ENCODE results near the gene NCAPD3. TPM values are rescaled to one million over a fixed set of nuclear protein-coding genes. Genes with fewer than 3 reads are reported as not detected.

Gene NCAPD3
- total and polyA plus RNA-seq, 2 of the 13 experiments (the other 11 are each of a cell fraction or from before 2014, with no cell fraction given), result 20.7 to 25.6 TPM

DNA sequence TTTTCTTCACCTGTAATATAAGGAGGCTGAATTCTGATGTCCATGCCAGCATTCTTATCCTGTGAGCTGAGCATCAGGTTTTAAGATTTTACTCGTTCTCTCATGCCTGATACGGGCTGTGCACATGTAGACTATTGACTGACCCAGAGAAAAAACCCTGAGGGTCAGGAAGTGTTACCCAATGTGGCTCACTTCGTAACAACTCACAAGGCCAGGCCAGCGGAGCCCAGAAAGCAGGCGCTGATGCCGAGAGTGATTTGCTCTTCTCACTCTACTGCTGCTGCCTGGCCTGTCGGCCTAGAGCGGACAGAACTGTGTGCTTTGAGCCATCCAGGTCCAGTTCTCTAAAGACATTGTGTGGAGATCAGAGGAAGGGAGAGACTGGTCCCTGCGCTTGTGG, 18.6 kb upstream of the NCAPD3 start (continued):
- no peak for TF ChIP-seq MLX (CRISPR knock-in tag; IDR thresholded peaks at IDR 0.05)
- no peak for TF ChIP-seq PAWR (CRISPR knock-in tag; IDR thresholded peaks at IDR 0.05; ENCODE audit: borderline replicate concordance)

DNA sequence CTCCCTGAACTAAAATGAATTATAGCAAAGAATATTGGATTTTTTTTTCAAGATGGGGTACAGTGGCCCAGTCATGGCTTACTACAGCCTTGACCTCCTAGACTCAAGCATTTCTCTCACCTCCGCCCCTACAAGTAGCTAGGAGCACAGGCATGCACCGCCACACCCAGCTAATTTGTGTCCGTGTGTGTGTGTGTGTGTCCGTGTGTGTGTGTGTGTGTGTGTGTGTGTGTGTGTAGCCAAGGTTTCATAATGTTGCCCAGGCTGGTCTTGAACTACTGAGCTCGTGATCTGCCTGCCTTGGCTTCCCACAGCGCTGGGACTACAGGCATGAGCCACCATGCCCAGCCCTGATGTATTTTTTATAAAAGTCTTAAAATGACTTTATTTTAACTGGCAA, 16.8 kb upstream of the NCAPD3 start:
- no peak for FAIRE-seq
- Histone ChIP-seq H3K9me3 (ENCODE audit: low read length) (no peaks in the 10 kb centered on the region), H3K4me3 (replicated peaks in 1 of 3; ENCODE audit: insufficient read depth in 1 of 3, low read depth in 2 of 3, low read length in 3 of 3) (no peak overlapping the region), H2AFZ (ENCODE audit: low read length) (no peak overlapping the region), H3K4me2 (ENCODE audit: low read depth, low read length) (no peak overlapping the region), H3K9ac (ENCODE audit: insufficient read depth, low read depth, low read length) (no peak overlapping the region), H4K20me1 (ENCODE audit: insufficient read depth, low read length) (no peaks in the 10 kb centered on the region; the same call in 1 of the 2 replicates), H3K27ac (ENCODE audit: extremely low read length, insufficient read depth, low read length) (no peak overlapping the region), H3K27me3 (ENCODE audit: control insufficient read depth in 1 of 2, insufficient read depth in 2 of 2, low read length in 2 of 2) (no peaks in the 10 kb centered on the region), H3K4me1 (ENCODE audit: insufficient read depth, low read length) (peaks cover 4% of the 10 kb centered on the region), H3K36me3 (replicated peaks in 1 of 2; ENCODE audit: control insufficient read depth in 1 of 2, insufficient read depth in 2 of 2, low read length in 2 of 2) (peaks cover 6 to 13% of the 10 kb centered on the region in 2 experiments; a peak in 3 of 5 replicates), H3K79me2 (ENCODE audit: insufficient read depth, low read length) (no peaks in the 10 kb centered on the region)
- DNase-seq (ENCODE audit: low spot score), result no peak
- ChIA-PET POLR2A (no interaction called here), CTCF (ENCODE audit: low intra/inter-chr PET ratio, low total read pairs) (no interaction called here)
- 80% methylated on average over 5 of the region's 6 CpGs for WGBS (ENCODE audit: low lambda C conversion rate)
- BruUV-seq (replicated peaks), result no TSS peak
- intact Hi-C loops (cut with micrococcal nuclease; ENCODE audit: unreplicated experiment) (no loop called here), in situ Hi-C loops (cut with HindIII; ENCODE audit: extremely low pct_ligation_motif_present, low pct_unique_long_range_greater_than_20kb) (no loop called here)
- no peak for ATAC-seq
- TF ChIP-seq, protein P1, sequence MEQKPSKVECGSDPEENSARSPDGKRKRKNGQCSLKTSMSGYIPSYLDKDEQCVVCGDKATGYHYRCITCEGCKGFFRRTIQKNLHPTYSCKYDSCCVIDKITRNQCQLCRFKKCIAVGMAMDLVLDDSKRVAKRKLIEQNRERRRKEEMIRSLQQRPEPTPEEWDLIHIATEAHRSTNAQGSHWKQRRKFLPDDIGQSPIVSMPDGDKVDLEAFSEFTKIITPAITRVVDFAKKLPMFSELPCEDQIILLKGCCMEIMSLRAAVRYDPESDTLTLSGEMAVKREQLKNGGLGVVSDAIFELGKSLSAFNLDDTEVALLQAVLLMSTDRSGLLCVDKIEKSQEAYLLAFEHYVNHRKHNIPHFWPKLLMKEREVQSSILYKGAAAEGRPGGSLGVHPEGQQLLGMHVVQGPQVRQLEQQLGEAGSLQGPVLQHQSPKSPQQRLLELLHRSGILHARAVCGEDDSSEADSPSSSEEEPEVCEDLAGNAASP (CRISPR knock-in tag; IDR thresholded peaks at IDR 0.05; ENCODE audit: borderline replicate concordance), result no peak
- TF ChIP-seq IRF9 (CRISPR knock-in tag; IDR thresholded peaks at IDR 0.05; ENCODE audit: borderline replicate concordance) (no peak), RELA (CRISPR knock-in tag; IDR thresholded peaks at IDR 0.05) (no peak), ARNT2 (CRISPR knock-in tag; IDR thresholded peaks at IDR 0.05; ENCODE audit: low read depth) (no peak), STAG1 (CRISPR knock-in tag; IDR thresholded peaks at IDR 0.05) (no peak), ZNF468 (CRISPR knock-in tag; IDR thresholded peaks at IDR 0.05) (no peak), ZNF335 (CRISPR knock-in tag; IDR thresholded peaks at IDR 0.05) (no peak), BCL3 (CRISPR knock-in tag; IDR thresholded peaks at IDR 0.05) (no peak), CBFB (CRISPR knock-in tag; IDR thresholded peaks at IDR 0.05) (no peak), POGZ (CRISPR knock-in tag; IDR thresholded peaks at IDR 0.05) (no peak), ZFP90 (CRISPR knock-in tag; IDR thresholded peaks at IDR 0.05; ENCODE audit: borderline replicate concordance) (no peak), ZBTB34 (CRISPR knock-in tag; IDR thresholded peaks at IDR 0.05) (no peak), MEF2D (CRISPR knock-in tag; IDR thresholded peaks at IDR 0.05) (no peak)
- TF ChIP-seq, protein P2, sequence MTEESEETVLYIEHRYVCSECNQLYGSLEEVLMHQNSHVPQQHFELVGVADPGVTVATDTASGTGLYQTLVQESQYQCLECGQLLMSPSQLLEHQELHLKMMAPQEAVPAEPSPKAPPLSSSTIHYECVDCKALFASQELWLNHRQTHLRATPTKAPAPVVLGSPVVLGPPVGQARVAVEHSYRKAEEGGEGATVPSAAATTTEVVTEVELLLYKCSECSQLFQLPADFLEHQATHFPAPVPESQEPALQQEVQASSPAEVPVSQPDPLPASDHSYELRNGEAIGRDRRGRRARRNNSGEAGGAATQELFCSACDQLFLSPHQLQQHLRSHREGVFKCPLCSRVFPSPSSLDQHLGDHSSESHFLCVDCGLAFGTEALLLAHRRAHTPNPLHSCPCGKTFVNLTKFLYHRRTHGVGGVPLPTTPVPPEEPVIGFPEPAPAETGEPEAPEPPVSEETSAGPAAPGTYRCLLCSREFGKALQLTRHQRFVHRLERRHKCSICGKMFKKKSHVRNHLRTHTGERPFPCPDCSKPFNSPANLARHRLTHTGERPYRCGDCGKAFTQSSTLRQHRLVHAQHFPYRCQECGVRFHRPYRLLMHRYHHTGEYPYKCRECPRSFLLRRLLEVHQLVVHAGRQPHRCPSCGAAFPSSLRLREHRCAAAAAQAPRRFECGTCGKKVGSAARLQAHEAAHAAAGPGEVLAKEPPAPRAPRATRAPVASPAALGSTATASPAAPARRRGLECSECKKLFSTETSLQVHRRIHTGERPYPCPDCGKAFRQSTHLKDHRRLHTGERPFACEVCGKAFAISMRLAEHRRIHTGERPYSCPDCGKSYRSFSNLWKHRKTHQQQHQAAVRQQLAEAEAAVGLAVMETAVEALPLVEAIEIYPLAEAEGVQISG (CRISPR knock-in tag; IDR thresholded peaks at IDR 0.05), result no peak
